K562 (cell line): Measurements from ENCODE around the gene DDX54. TPM values are rescaled to one million over a fixed set of nuclear protein-coding genes. Genes with fewer than 3 reads are reported as not detected.

Experiments used
- ARID2 ChIP-seq: fragments of 450-650 bp; IDR thresholded peaks from 2 replicates; pipeline ENCODE4 v1.6.1; 2017; ENCODE audit warnings: antibody characterized with exemption, mild to moderate bottlenecking
- ATF2 ChIP-seq: sonication (generic); formaldehyde crosslinking; IDR thresholded peaks from 2 replicates; pipeline ENCODE4 v1.8.1; 2022; ENCODE audit warnings: missing genetic modification reagents
- CEBPZ ChIP-seq: fragments of 150-350 bp; IDR thresholded peaks from 2 replicates; pipeline ENCODE4 v1.6.1; 2014; ENCODE audit warnings: low read depth, mild to moderate bottlenecking, low read length, borderline replicate concordance
- DNMT1 ChIP-seq: fragments of 450-650 bp; IDR thresholded peaks from 2 replicates; pipeline ENCODE4 v1.6.1; 2016; ENCODE audit warnings: antibody characterized with exemption, mild to moderate bottlenecking
- E2F3 ChIP-seq: fragments of 250-450 bp; sonication (Bioruptor Pico); IDR thresholded peaks from 2 replicates; pipeline ENCODE4 v1.4.0; 2020; ENCODE audit warnings: mild to moderate bottlenecking
- EP400 ChIP-seq: fragments of 450-650 bp; IDR thresholded peaks from 2 replicates; pipeline ENCODE4 v1.6.1; 2017; ENCODE audit warnings: antibody characterized with exemption, mild to moderate bottlenecking, moderate library complexity
- GTF3C2 ChIP-seq: IDR thresholded peaks from 3 replicates; pipeline ENCODE4 v1.6.1; 2011; ENCODE audit warnings: borderline replicate concordance, mild to moderate bottlenecking, moderate library complexity; ENCODE audit not compliant: insufficient read length; ENCODE audit errors: extremely low read depth
- HNRNPK ChIP-seq: fragments of 200-400 bp; formaldehyde crosslinking; IDR thresholded peaks from one replicate; pipeline ENCODE4 v1.6.1; 2018; ENCODE audit warnings: mild to moderate bottlenecking, low read depth, low read length; ENCODE audit not compliant: poor library complexity, severe bottlenecking
- NCOA1 ChIP-seq: fragments of 450-650 bp; IDR thresholded peaks from 2 replicates; pipeline ENCODE4 v1.6.1; 2016; ENCODE audit warnings: low read depth
- RBM22 ChIP-seq: fragments of 200-400 bp; formaldehyde crosslinking; IDR thresholded peaks from 2 replicates; pipeline ENCODE4 v1.6.1; 2018; ENCODE audit warnings: low read length, low read depth; ENCODE audit not compliant: poor library complexity, severe bottlenecking
- SIX5 ChIP-seq, 2 experiments: IDR thresholded peaks; 2 replicates each; pipeline ENCODE4 v1.6.1; 2011; ENCODE audit warnings: low read length in 2 of 2, borderline replicate concordance in 1 of 2, low read depth in 1 of 2, mild to moderate bottlenecking in 1 of 2, moderate library complexity in 1 of 2; ENCODE audit not compliant: insufficient read depth in 1 of 2
- SNAPC5 ChIP-seq: fragments of 250-450 bp; sonication (Bioruptor Pico); IDR thresholded peaks from 2 replicates; pipeline ENCODE4 v1.8.0; 2021; ENCODE audit warnings: moderate library complexity, mild to moderate bottlenecking, inconsistent platforms
- ZBTB5 ChIP-seq: fragments of 450-650 bp; IDR thresholded peaks from 2 replicates; pipeline ENCODE4 v1.6.1; 2017; ENCODE audit warnings: antibody characterized with exemption
- ZFPM2 ChIP-seq: fragments of 250-450 bp; sonication (Bioruptor Pico); IDR thresholded peaks from 2 replicates; pipeline ENCODE4 v1.5.1; 2022; ENCODE audit warnings: mild to moderate bottlenecking
- ZNF146 ChIP-seq: IDR thresholded peaks from one replicate; pipeline ENCODE4 v1.6.1; 2018; ENCODE audit warnings: missing compliant biosample characterization; ENCODE audit not compliant: unreplicated experiment
- ZNF436 ChIP-seq: fragments of 250-450, 450-650 bp; sonication (Bioruptor Pico); formaldehyde crosslinking; IDR thresholded peaks from 2 replicates; pipeline ENCODE4 v1.7.0; 2020; ENCODE audit warnings: mild to moderate bottlenecking
- polyA plus RNA-seq, 8 experiments: library from polyadenylated mRNA; depleted of rRNA in 4 of 8; stranded (reverse) in 5 of 8; unstranded in 3 of 8; fragments of >200 nt; fragmentation: Nextera tagmentation in 2 of 8; fragmentation: Illumina TruSeq in 1 of 8; extraction: Ambion mirVana in 2 of 8; extraction: Trizol in 1 of 8; gene quantifications; 2 replicates each; pipeline versions ENCODE4 v1.2.1 to v1.2.3, GENCODE V29; 2011 to 2014; ENCODE audit warnings: inconsistent platforms in 1 of 8, missing spikeins in 1 of 8
- total RNA-seq, 7 experiments: library from RNA; depleted of rRNA in 6 of 7; stranded (reverse); fragments of >200 nt in 6 of 7; fragmentation: Illumina TruSeq in 2 of 7; extraction: Trizol in 2 of 7; gene quantifications; 2 replicates each; pipeline versions ENCODE4 v1.2.1 to v1.2.3, GENCODE V29; 2011 to 2021; ENCODE audit warnings: low replicate concordance in 1 of 7

DDX54 gene
- total and polyA plus RNA-seq, 9 of the 15 experiments (the other 6 are each of a cell fraction or from before 2014, with no cell fraction given), result 1.4 to 135 (median 51.4) TPM

- TF ChIP-seq E2F3 (CRISPR knock-in tag) (no peak), ARID2 (peak; percentile 54; the same call in 1 of the 2 replicates), ZFPM2 (no peak), HNRNPK (no peak), DNMT1 (no peak), EP400 (no peak), NCOA1 (no peak), ZBTB5 (no peak), SIX5 (IDR thresholded peaks at IDR 0.05; ENCODE audit: borderline replicate concordance in 1 of 2, insufficient read depth in 1 of 2, low read depth in 1 of 2, low read length in 2 of 2) (no peak), CEBPZ (no peak), GTF3C2 (no peak), ATF2 (CRISPR knock-in tag) (no peak), SNAPC5 (CRISPR knock-in tag) (no peak), ZNF146 (CRISPR knock-in tag) (no peak), RBM22 (no peak), ZNF436 (CRISPR knock-in tag) (no peak)
Measured at GRCh38 chr12:113152835-113153814, 32.2 kb downstream of the DDX54 start (continued).
